DMS79 treated with DMSO at 0.1 percent for 48 hours (cell line): ENCODE results near the gene FBXL13.

ENCODE experiments used
- DNase-seq: peaks from one replicate; lab custom pipeline; 2025; lab: John Stamatoyannopoulos, UW

FBXL13 gene

DNA sequence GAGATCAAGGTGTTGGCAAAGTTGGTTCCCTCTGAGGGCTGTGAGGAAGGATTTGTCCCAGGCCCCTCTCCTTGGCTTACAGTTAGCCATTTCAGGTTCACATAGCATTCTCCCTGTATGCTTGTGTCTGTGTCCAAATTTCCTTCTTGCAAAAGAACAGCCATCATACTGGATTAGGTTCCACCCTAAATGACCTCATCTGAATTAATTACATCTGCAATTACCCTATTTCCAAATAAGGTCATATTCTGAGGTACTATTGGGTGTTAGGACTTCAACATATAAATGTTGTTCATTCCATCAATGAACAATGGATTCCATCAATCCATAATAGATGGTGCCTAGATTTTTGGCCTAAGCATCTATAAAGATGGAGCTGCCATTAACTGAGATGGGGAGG, 178.0 kb downstream of the FBXL13 start:
- DNase-seq: no peak

DNA sequence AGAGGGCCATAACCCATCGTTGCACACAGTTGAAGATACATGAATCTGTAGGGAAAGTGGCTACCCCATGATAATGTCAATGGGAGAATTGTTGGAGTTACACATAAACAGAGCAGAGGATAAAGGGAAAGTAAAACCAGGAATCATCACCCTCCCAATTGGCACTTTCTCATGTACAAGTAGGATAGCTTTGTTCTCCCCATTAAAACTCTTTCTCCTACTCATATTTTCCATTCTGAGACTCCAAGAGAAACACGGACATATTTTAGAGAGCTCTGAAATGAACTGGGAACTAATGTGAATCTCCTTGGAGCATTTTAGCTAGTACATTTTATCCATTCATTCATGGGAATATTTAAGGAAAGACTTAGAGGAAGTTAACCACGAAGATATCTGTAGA, 179.0 kb downstream of the FBXL13 start:
- no peak for DNase-seq

DNA sequence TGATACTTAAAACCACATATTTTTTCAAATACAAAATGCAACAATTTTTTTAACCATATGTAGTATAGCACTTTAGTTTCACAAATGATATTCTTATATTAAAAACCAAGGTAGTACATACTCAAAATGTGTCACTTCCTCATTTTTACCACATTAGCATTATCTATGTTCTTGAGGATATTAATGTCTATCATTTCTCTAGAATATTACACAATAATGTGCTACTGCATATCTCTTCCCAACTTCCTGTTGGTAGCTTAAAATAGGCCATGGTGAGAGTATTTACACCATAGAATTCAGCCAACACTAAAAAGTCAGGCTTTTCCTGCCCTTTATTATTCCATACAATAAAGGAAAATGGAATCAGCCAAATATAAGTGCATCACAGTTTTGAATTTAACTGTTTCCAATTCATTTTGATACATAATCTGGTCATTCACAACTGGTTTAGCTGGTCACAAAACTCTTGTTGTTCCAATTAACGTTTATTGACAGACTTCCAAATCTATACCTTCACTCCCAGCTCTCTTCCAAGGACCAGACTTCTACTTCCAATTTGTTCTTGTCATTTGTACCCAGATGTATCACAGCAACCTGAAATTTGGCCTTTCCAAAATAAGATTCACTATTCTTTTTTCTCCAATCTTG, 181.8 kb downstream of the FBXL13 start:
- DNase-seq: no peak

DNA sequence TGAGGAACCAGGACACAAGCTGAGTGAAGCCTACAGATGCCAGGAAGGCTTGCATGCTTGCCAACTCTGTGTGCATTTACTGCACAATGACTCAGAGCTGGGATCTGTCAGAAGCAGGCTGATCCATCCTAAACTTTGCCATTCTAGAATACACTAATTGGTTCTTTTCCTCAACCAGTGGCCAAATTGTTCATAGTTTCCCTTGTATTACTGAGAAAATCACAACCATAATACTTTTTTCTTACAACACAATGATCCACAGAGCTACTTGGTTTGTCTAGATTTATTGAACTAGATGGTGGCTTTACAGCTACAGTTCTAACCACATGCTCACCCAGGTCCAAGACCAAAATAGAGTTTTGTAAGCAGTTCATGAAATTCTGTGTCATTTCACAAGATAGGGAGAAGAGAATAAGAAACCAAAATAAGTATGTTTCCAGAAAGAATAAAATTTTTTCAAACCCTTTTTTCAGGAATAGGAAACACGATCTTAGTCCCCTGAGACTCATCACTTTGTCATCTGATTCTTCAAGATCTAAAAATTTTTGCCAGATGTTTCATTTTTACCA, 182.8 kb downstream of the FBXL13 start:
- DNase-seq: no peak

DNA sequence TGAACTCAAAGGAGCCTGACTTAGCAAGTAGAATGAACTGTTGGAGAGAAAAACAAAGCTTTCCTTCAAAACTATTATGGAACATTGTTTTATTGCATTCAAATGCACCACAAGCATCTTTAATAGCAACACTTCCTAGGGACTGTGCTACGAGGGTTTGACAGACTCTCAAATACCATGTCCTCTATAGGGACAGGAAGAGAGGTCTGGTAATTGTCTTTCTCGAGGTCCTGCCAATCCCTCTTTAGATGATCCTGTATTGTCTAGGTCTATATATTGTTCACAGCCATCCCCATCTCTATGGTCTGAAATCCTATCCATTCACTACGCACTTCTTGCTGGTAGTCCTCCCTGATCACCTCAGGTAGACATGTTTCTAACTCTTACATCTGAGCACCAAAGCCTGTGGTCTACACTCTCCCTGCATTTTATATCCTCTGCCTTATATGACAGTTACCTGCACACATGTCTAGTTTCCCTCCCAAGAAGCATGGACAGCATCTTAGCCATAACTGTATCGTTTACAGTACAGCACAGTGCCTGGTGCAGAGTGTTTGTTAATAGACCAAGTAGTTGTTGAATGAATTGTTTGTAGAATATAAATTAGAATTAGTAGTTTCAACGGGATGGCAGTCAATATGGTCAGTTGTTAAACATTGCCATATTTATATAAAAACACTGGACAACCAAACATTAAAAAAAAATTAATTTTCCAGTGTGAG, 183.5 kb downstream of the FBXL13 start:
- DNase-seq: no peak

DNA sequence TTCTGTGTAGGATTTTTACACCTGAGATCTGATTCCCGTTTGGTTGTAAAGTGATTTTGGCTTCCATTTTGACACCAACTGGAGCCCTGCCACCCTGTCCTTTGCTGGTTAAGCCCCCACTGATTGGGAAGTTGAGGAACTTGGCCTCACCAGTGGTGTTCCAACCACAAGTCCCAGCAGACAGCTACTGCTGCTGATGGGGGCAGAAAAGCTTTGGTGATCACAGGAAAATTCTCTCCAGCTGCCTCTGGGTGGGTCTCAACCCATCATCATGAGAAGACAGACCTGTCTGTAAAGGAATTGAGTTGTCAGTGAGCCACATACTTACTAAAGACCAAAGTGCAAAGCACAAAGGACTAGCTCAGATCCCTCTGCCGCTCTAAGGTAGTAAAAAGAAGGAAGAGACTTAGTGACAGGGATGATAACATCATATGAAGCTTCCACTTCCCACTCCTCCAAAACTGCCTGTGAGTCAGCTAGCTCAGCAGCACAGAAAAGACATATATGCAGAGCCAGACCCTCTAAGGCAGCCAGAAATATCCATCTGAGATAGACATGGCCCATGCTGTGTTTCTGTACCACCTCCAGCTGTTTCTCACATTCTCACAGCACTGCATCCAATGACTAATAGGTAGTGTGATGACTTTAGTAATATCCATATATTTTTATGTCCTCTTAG, 184.2 kb downstream of the FBXL13 start:
- no peak for DNase-seq

DNA sequence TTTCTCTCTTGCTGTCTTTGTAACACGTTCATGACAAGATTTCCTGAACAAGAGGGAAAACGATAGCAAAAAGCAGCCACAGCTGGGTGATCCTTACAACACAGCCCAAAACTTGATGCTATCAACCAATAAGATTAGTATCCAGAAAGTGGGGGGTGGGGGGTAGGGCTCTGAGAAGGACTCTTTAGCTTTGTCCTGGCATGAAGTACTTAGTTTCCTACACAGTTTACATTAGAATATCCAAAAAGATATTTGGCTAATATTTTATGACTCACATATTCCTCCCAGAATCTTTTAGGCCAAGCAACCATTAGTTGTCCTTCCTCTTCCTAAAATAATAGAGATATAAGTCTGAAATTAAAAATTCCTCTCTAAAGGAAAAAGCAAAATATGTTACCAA, 184.7 kb downstream of the FBXL13 start:
- no peak for DNase-seq

DNA sequence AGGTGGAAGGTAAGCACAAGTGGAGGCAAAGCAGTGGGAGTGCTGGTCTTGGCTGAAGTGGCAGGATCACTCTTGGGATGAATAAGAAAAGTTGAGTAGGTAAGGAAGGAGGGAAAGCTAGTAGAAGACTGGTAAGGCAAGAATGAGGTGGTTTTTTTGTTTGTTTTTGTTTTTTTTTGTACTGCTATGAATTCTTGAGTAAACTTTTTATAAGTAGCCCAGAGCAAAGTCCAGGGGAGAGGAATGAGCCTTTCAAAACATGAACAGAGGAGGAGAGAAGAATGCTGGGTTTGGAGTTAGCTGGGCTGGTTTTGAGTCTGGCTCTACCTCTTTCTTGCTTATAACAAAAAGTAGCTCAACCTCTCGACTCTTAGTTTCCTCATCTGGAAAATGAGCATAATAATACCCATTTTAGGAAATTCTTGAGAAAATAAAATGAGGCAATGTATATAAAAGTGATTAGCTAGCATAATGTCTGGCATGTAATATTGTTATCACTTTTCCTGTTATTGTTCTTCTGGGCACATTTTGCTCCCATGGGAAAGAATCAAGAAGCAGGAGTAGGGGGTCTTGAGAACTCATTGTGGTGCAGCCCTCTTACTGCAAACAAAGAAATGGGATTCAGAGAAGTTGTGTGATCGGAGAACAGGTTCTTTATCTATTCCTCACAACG, 185.9 kb downstream of the FBXL13 start:
- DNase-seq: no peak

DNA sequence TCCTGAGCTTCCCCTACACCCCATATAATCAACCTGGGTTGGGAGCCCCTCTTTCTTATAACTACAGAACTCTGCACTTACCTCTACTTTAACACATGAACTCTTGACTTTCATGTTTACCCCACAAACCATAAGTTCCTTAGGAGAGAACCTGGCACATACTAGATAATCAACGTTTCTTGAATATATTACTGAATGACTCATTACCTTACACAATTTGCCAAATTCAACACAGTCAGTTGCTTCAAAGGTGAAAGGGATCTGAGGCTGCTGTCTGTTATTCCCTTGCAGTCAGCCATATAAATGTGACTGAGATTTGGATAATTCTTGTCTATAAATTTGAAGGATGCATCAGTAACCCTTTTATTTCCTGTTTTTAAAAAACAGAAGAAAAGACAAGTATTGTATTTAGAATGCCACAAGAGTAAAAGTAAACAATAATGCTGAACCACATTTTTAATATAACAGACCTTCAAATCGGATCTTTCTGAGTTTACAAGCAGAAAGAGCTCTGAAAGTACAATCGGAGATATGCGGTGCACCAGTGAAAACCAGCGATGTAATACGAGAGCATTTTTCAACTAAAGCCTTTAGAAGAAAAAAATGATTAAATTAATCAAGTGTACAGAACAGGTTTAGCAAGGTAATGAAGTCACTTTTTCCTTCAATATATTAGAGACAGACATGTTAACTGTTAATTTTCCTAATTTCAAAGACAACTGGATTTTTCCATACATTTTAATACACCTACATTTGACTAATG, 191.3 kb downstream of the FBXL13 start:
- no peak for DNase-seq

DNA sequence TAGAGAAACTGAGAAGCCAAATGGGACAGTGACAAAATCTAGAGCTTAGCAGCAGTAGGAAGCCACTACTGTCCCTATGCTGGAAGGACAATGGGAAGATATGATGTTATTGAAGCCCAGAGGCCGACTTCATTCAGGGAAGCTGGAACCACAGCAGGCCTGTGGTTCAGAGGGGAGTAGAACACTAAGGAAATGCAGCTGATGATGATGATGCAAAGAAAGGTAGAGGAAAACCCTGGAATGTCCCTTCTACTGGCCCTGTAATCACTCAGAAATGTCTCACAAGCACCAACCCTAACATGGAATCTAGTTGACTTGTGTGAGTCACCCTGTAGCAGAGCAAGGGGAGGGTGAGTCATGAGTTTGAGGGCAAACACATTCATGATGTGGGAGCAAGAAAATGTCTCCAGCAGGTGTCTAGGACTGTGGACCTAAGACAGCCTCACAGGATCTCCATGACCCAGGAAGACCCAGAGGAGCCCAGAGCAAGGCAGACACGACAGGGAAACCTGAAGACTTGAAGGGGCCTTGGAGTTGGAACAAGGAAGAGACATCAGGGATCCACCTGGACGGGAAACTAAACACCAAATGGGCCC, 198.8 kb downstream of the FBXL13 start:
- DNase-seq: no peak

DNA sequence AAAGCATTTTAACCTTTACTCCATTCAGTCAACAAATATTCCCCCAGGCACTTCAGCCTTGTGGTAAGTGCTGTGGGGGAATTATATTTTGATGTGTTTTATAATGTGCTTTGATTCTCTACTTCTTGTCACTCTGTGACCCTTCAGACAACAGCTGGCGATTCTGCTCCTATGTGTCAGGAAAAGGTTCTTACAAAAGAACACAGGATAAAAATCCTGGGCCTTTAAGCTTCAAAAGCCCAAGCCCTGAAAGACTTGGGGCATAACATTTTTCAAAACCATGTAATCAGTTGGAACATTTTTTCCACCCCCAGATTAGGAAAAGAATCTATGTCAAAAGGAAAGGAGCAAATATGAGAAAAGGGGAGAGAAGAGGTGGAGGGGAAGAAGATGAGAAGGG, 199.6 kb downstream of the FBXL13 start:
- DNase-seq: no peak

DNA sequence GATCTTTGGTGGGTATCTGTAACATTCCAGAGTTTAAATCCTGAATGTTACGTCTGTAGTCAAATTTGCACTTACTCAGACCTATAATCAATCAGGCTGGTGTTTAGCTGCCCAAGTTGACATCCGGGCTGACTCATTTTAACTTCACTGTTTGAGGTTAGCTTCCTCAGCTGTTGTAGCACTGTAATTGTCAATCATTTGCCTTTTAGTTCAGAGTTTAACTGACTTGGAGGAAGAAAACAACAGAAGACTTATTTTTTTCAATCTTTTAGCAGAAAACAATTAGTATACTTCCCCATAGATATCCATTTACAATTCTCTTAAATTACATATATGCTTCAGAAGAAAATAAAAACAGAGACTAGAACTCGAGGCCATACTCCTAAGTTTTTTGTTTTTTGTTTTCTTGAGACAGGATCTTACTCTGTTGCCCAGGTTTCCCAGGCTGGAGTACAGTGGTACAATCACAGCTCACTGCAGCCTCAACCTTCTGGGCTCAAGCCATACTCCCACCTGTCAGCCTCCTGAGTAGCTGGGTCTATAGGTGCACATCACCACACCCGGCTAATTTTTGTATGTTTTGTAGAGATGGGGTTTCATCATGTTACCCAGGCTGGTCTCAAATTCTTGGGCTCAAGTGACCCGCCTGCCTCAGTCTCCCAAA, 200.3 kb downstream of the FBXL13 start:
- DNase-seq: no peak

DNA sequence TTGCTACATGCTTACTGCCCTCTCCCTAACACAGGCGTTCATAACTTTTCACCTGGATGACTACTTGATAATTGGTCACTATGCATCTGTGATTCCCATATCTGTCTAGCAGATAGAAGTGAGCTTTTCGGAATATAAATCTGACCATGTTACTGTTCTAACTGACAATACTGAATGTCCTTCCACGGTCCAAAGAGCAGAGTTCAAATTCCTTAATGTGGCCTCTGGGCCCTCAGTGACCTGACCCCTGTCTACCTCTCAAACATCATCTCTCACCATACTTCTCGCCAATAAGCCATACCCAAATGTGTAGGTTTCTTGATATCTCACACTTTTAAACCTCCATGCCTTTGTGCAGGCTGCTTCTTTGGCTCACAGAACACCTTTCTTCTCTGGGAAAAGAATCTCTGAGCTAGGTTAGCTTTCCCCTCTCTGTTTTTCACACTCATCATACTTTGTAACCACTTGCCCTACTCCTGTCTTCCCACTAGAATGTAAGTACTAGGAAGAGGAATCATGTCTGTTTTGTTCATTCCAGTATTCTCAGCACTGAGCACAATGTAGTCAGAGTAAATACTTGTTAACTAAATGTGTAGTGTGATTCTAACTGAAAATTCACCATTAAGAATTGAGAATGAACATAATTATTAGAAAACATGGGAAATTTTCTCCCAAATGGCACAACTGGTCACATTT, 201.0 kb downstream of the FBXL13 start:
- no peak for DNase-seq

DNA sequence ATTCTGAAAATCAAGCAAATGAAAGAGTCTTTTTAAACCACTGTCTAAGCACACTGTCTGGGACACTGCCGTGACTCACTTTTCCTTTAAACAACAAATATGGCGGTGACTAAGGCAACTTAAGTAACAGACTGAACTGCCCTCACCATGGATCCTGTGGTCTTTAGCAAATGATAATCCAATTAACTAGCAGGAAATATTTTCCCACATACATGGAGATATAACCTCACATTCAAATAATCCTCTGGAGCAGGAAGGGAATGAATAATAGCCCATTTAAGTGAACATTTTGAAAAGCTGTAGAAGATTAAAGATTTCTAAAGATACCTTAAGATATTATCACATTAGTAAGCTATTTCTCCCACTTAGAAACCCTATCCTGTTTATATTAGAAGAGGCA, 202.1 kb downstream of the FBXL13 start:
- no peak for DNase-seq

DNA sequence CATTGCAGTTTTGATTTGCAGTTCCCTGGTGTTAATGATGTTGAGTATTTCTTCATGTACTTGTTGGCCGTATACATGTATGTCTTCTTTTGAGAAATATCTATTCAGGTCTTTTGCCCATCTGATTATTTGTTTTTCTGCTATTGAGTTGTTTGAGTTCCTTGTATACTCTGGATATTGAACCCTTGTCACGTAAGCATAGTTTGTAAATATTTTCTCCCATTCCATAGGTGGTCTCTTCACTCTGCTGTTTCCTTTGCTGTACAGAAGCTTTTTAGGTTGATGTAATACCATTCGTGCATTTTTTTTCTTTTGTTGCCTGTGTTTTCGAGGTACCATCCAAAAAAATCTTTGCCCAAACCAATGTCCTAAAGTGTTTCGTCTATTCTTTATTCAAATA, 205.4 kb downstream of the FBXL13 start:
- no peak for DNase-seq

DNA sequence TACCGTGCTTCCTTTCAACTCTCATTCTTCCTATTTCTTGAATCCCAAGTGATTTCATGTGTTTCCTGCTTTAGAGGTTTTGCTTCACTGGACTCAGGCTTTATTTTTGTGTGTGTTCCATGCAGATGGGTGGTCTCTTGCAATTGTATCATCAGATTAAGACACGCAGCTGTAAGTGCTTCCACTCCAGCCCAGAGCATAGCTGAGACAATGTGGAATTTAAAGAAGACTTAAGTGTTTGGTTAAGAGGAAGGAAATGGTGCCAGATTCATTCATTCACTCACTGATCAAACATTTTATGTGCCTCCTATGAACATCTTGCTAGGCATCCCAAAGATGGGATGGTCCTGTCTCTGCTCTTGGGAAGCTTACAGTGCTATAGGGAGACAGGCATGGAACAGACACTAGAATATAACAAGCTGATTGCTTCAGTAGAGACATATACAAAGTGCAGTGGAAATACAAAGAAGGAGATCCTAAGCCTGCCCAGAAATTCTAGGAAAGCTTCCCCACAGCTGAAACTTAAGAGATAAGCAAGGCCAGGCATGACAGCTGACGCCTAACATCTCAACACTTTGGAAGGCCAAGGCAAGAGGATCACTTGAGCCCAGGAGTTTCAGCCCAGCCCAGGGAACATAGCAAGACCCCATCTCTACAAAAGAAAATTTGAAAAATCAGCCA, 207.9 kb downstream of the FBXL13 start:
- DNase-seq: no peak

DNA sequence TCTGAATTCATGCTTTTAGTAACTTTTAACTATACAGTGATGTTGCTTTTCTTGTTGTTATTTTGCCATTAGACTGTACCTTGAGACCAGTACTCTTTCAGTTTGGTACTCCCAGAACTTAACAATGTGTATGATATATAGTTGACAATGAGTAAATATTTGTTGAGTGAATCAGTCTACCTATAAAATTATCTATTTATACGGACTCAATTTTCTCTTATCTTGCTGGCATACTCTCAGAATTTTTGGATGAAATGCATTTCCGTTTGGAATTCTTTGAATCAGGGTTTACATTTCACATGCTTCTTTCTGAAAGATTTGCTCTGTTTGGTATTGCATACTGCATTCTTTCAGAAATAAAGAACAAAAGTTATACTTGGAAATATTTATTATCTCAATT, 209.6 kb downstream of the FBXL13 start:
- DNase-seq: no peak

DNA sequence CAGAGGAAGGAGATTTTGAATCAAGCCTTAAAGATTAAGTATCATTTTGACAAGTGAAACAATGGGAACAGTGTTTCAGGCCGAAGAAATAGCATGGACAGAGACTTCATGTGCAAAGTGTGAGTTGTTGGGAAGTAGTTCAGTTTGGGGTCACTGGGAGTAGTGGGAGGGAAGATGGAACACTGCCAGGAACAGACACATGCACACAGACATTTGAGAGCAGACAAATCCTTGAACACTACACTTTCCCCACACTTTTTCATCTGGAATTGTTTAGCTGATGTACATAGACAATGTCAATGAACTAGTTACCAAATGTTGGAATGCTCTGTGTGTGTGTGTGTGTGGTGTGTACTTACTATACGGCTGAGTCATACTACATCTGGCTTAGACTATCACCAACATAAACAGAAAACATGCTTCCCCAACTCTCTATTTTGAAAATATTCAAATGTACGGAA, 214.2 kb downstream of the FBXL13 start:
- DNase-seq: no peak

DNA sequence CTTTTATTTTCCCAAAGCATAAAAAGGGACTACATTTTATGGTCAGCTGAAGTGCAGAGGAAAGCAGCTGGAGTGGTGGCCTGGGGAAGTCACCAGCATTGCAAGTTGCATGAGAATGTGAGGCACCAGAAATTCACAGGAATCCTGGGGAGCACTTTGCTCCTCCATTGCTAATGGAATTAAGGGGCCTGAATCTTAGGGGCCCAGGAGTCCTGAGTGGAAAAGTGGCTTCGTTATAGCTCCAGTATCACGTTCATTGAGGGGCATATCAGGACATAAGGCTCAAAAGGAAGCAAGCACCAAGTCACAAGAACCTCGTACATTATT, 214.8 kb downstream of the FBXL13 start:
- no peak for DNase-seq
